GM06990 (cell line): ENCODE data around the gene ZMYND10.
A peak's percentile ranks its signal among the peaks of the same experiment; 100 is the strongest.

Experiments used
- DNase-seq: peaks from one replicate; pipeline ENCODE4 v3.0.0-alpha.2; 2011; ENCODE audit not compliant: insufficient read length; ENCODE audit errors: extremely low read depth
- H3K27me3 ChIP-seq: replicated peaks from 2 replicates; pipeline ENCODE4 v1.6.0; 2011; ENCODE audit warnings: low read length; ENCODE audit not compliant: control insufficient read depth, insufficient read depth
- H3K36me3 ChIP-seq: 2 replicates; pipeline ENCODE4 v1.5.1; 2011; ENCODE audit warnings: low read length; ENCODE audit not compliant: control insufficient read depth, insufficient read depth
- H3K4me3 ChIP-seq: replicated peaks from 2 replicates; pipeline ENCODE4 v1.5.1; 2011; ENCODE audit warnings: low read depth, mild to moderate bottlenecking, control low read depth, low read length
- CTCF ChIP-seq: IDR thresholded peaks from 2 replicates; pipeline ENCODE4 v1.5.1; 2011; ENCODE audit warnings: low read length, control low read depth, mild to moderate bottlenecking, inconsistent platforms; ENCODE audit not compliant: insufficient read depth, poor library complexity, severe bottlenecking

Gene ZMYND10

GRCh38 chr3:50350527-50351322 is 5.2 kb upstream of the ZMYND10 start, which contains the start of the genes CYB561D2 and NPRL2:
TSS of gene CYB561D2 (plus strand) at chr3:50350862. CDS start at chr3:50351434, 572 bp downstream.
TSS of gene NPRL2 (minus strand) at chr3:50350775. CDS start at chr3:50350652, 123 bp downstream.
- peaks cover 31% of the 10 kb centered on the region for H3K36me3 ChIP-seq
- DNase-seq, result peak; percentile 99
- H3K4me3 ChIP-seq, result peak within 1 kb of the TSS; percentile 77
- no peaks in the 10 kb centered on the region for H3K27me3 ChIP-seq
- no peak for TF ChIP-seq CTCF

GRCh38 chr3:50350213-50350526 is 4.6 kb upstream of the ZMYND10 start:
- Histone ChIP-seq H3K4me3 (peak overlapping the region; percentile 77), H3K27me3 (no peaks in the 10 kb centered on the region), H3K36me3 (peaks cover 28% of the 10 kb centered on the region)
- TF ChIP-seq CTCF, result no peak
- no peak for DNase-seq

GRCh38 chr3:50347187-50347813 is 1.8 kb upstream of the ZMYND10 start:
- TF ChIP-seq CTCF, result peak; percentile 66
- Histone ChIP-seq H3K27me3 (no peaks in the 10 kb centered on the region), H3K36me3 (peaks cover 11% of the 10 kb centered on the region), H3K4me3 (no peak overlapping the region)
- DNase-seq, result no peak

GRCh38 chr3:50345008-50345407 is 524 bp downstream of the ZMYND10 start:
- TF ChIP-seq CTCF, result no peak
- DNase-seq, result no peak
- Histone ChIP-seq H3K27me3 (no peaks in the 10 kb centered on the region), H3K36me3 (peaks cover 11% of the 10 kb centered on the region), H3K4me3 (no peak overlapping the region)

- TF ChIP-seq CTCF, result no peak
- no peak overlapping the region for H3K4me3 ChIP-seq
- peaks cover 6% of the 10 kb centered on the region for H3K36me3 ChIP-seq
- DNase-seq, result no peak
- no peaks in the 10 kb centered on the region for H3K27me3 ChIP-seq
Measured at GRCh38 chr3:50342813-50343633, 2.5 kb downstream of the ZMYND10 start.
